Stimulated activated CD8-positive, alpha-beta memory T cell treated with anti-CD3 and anti-CD28 coated beads, Interleukin-15, amount 100 ng/mL, for 24 hours (primary cell): ENCODE results near the gene SERPINB10.
A peak's percentile ranks its signal among the peaks of the same experiment; 100 is the strongest.

ENCODE experiments used
- DNase-seq: peaks from one replicate; pipeline ENCODE4 v3.0.0-alpha.2; 2020; ENCODE audit warnings: low read depth

SERPINB10 gene

GRCh38 chr18:63947051-63947790 lies 39.5 kb downstream of the SERPINB10 start:
- no peak for DNase-seq

- DNase-seq: no peak
Measured at GRCh38 chr18:63949068-63949737, 41.4 kb downstream of the SERPINB10 start, which contains the start of gene HMSD. TSS of gene HMSD (plus strand) at chr18:63949301. CDS start at chr18:63953456, 4,155 bp downstream.

- DNase-seq: no peak
Measured at GRCh38 chr18:63951302-63951705, 43.5 kb downstream of the SERPINB10 start.

- DNase-seq: no peak
Measured at GRCh38 chr18:63953811-63954210, 46.1 kb downstream of the SERPINB10 start.

- DNase-seq: no peak
Measured at GRCh38 chr18:63956755-63957154, 49.0 kb downstream of the SERPINB10 start.

GRCh38 chr18:63960891-63961290 lies 53.1 kb downstream of the SERPINB10 start:
- no peak for DNase-seq

GRCh38 chr18:63961435-63961980 lies 53.8 kb downstream of the SERPINB10 start:
- DNase-seq: no peak

GRCh38 chr18:63962137-63962536 lies 54.4 kb downstream of the SERPINB10 start:
- no peak for DNase-seq

- no peak for DNase-seq
Measured at GRCh38 chr18:63963615-63964256, 56.0 kb downstream of the SERPINB10 start.

GRCh38 chr18:63964908-63965307 lies 57.1 kb downstream of the SERPINB10 start:
- no peak for DNase-seq

- no peak for DNase-seq
Measured at GRCh38 chr18:63965716-63966330, 58.1 kb downstream of the SERPINB10 start.

GRCh38 chr18:63969942-63970808 lies 62.4 kb downstream of the SERPINB10 start, which contains the start of gene SERPINB8:
TSS of gene SERPINB8 (plus strand) at chr18:63970081. CDS start at chr18:63978309, 8,228 bp downstream.
- DNase-seq: peak; percentile 47

GRCh38 chr18:63970809-63971205 lies 63.0 kb downstream of the SERPINB10 start:
- DNase-seq: no peak

GRCh38 chr18:63971320-63972001 lies 63.7 kb downstream of the SERPINB10 start:
- no peak for DNase-seq

- DNase-seq: no peak
Measured at GRCh38 chr18:63972002-63972376, 64.2 kb downstream of the SERPINB10 start.

- no peak for DNase-seq
Measured at GRCh38 chr18:63974991-63975390, 67.2 kb downstream of the SERPINB10 start.

- DNase-seq: no peak
Measured at GRCh38 chr18:63975628-63976027, 67.9 kb downstream of the SERPINB10 start.

GRCh38 chr18:63977040-63977439 lies 69.3 kb downstream of the SERPINB10 start:
- no peak for DNase-seq

GRCh38 chr18:63979409-63979920 lies 71.7 kb downstream of the SERPINB10 start:
- DNase-seq: no peak

GRCh38 chr18:63980027-63980426 lies 72.3 kb downstream of the SERPINB10 start:
- DNase-seq: no peak
